NK-92 (cell line): ENCODE results near the gene RFX6.

Source experiments
- DNase-seq: peaks from one replicate; lab custom pipeline; 2025; ENCODE audit not compliant: unreplicated experiment; lab: John Stamatoyannopoulos, UW

Gene RFX6

DNA sequence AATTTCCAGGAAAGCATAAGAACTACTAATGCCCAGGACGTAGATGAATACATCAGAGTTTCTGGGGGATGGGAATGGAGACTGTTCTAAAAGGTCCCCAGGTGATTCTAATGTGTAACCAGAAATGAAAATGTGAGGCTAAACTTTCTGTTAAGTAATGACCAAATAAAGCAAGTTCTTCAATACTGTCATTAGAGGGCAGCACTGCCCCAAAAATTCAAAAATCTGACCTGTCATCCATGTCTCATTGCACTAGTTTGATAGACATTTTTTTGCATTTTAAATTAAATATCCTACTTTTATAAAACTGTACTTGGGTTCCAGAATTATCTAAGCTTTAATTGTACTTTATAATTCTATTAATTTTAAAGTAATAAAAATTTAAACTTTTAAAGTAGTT is 94.9 kb downstream of the RFX6 start:
- DNase-seq, result no peak

DNA sequence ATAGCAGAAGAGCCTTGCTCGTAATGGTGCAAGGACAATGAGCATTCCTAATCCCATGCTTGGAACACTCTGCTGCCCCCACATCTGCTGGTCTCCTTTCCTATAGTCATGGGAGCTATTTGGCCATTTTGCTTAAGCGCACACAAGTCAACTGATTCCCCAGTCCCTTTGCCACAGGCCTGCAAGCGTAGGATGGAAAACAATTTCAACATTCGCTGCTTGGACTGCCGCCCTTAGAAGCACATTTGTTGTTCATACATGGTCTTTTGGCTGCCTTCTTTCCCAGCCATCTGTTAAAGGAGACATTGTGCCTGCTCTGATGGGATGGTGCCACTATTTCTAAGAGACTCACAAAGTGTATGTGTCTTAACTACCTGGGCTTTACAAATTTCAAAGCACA is 96.9 kb downstream of the RFX6 start:
- DNase-seq, result no peak

DNA sequence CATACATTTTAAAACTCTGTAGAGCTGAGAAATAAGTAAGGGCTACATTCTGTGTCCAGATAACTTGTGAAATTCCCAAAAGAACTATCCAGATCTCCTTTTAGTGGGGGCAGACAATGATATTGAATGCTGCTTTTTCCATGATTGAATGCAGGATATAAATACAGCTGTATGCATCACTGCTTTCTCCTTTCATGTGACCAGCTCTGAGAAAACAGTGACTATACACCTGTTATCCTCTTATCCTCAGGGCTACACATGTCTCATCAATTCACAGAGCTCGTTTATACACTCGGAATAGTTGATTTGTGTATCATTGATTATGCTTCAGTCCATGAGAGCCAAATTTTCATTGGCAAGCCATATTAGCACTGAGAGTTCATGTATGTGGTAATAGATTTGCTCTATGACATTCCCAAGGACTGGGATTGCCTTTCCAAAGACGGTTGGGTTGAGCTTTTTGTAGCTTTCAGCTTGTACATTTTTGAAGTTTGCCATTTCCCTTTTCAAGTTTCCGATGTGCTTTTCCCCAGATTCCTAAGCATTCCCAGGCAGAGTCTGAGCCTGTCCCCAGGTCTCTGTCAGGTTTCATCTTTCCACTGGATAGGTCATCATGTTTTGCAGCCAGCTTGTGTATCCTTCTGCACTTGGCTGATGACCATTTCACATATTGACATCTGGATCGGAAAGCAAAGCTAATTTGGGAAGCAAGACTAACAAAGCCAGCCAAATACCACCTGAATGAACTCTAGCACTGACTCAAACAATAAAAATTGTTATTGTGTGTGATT is 97.7 kb downstream of the RFX6 start:
- no peak for DNase-seq

GRCh38 chr6:116975600-116975999 is 98.6 kb downstream of the RFX6 start:
- no peak for DNase-seq

- no peak for DNase-seq
These were observed 102.5 kb downstream of the RFX6 start for GRCh38 chr6:116979560-116979959.
